HG03139 (cell line): Measurements from ENCODE around the gene METRNL.
"Not testable (repeated sequence)": the region's sequence is repeated elsewhere in the genome, so short reads cannot be mapped to it uniquely, and the experiment has no call there.

ENCODE experiments used
- ATAC-seq: cut with Tn5 transposase; IDR thresholded peaks from one replicate; pipeline ENCODE4 v1.9.1; 2021; ENCODE audit not compliant: unreplicated experiment

The METRNL gene

GRCh38 chr17:83134456-83134855, 55.0 kb downstream of the METRNL start:
- ATAC-seq, result not testable (repeated sequence)

- no peak for ATAC-seq
These were observed 56.3 kb downstream of the METRNL start for GRCh38 chr17:83135692-83136091.

- ATAC-seq, result no peak
These were observed 56.7 kb downstream of the METRNL start for GRCh38 chr17:83136156-83136555.

GRCh38 chr17:83136931-83137330, 57.5 kb downstream of the METRNL start:
- ATAC-seq, result no peak

- ATAC-seq, result no peak
These were observed 58.1 kb downstream of the METRNL start for GRCh38 chr17:83137523-83137922.

GRCh38 chr17:83138820-83139219, 59.4 kb downstream of the METRNL start:
- no peak for ATAC-seq

- not testable (repeated sequence) for ATAC-seq
These were observed 60.3 kb downstream of the METRNL start for GRCh38 chr17:83139541-83140248.

- not testable (repeated sequence) for ATAC-seq
These were observed 60.8 kb downstream of the METRNL start for GRCh38 chr17:83140249-83140566.

- ATAC-seq, result no peak
These were observed 63.2 kb downstream of the METRNL start for GRCh38 chr17:83142619-83143018.

GRCh38 chr17:83143817-83144231, 64.4 kb downstream of the METRNL start:
- no peak for ATAC-seq
